ENCODE data around the gene CDH4.

GRCh38 chr20:61613917-61614705 is 362.1 kb downstream of the CDH4 start:
- TF ChIP-seq CTCF (IDR thresholded peaks at IDR 0.05) (no peak), ZFX (IDR thresholded peaks at IDR 0.05; ENCODE audit: borderline replicate concordance) (no peak)
